ENCODE data around the gene DOK7. TPM values are rescaled to one million over a fixed set of nuclear protein-coding genes. Genes with fewer than 3 reads are reported as not detected.

DOK7 gene
- polyA plus RNA-seq, 1 experiment: not detected

DNA sequence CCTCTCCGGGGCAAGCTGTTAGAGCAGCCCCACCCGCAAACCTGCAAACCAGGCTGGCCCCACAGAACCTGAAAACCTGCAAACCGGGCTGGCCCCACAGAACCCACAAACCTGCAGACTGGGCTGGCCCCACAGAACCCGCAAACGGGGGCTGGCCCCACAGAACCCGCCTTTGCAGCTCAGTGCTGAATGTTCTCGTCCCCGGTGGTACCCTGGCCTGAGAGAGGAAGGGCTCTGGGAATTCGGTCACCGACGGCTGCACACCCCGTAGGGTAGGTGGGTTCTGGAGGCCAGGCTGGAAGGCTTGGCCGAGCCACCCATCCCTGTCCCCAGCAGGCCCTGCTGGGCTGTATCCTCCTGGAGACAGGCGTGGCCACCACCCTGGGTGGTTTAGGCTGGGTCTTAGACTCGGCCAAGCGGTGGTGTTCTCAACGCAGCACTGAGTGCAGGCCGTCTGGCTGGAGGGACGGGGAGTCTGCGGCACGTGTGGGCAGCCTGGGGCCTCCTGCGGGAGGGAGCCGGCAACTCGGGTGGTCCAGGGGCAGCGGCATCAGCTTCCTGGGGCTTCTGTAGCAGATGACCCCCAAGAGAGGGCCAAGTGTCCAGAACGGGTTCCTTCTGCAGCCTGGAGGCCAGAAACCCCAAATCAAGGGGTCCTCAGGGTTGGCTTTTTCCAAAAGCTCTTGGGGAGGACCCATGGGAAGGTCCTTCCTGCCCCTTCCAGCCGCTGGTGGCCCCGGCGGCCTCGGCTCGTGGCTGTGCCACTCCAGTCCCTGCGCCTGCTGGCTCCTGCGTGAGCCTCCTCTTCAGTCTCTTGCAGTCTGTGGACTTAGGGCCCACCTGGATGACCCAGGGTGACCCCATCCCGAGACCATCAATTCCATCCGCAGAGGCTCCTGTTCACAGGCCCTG lies 15.6 kb downstream of the DOK7 start:
- ChIA-PET CTCF (interaction anchor here (3.1 to 3.3 kb wide), 2 partner anchors 7 to 133 kb away, joined by 25 to 94 read pairs; no protein-coding TSS in a partner anchor), POLR2A (no interaction called here)
- H3K27ac ChIP-seq (ENCODE audit: low read depth, low read length): no peak overlapping the region
- peaks cover 20% of the 10 kb centered on the region for H3K27me3 ChIP-seq (ENCODE audit: control insufficient read depth, insufficient read depth, low read length)
- no peak for DNase-seq (ENCODE audit: low read depth, low spot score)
- TF ChIP-seq, protein P1, sequence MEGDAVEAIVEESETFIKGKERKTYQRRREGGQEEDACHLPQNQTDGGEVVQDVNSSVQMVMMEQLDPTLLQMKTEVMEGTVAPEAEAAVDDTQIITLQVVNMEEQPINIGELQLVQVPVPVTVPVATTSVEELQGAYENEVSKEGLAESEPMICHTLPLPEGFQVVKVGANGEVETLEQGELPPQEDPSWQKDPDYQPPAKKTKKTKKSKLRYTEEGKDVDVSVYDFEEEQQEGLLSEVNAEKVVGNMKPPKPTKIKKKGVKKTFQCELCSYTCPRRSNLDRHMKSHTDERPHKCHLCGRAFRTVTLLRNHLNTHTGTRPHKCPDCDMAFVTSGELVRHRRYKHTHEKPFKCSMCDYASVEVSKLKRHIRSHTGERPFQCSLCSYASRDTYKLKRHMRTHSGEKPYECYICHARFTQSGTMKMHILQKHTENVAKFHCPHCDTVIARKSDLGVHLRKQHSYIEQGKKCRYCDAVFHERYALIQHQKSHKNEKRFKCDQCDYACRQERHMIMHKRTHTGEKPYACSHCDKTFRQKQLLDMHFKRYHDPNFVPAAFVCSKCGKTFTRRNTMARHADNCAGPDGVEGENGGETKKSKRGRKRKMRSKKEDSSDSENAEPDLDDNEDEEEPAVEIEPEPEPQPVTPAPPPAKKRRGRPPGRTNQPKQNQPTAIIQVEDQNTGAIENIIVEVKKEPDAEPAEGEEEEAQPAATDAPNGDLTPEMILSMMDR (IDR thresholded peaks at IDR 0.05; ENCODE audit: low read depth, low read length): no peak
- H3K9me3 ChIP-seq (ENCODE audit: control insufficient read depth, insufficient read depth, low read length): no peaks in the 10 kb centered on the region; the same call in 1 of the 2 replicates
- no peak overlapping the region for H3K4me3 ChIP-seq (ENCODE audit: low read depth, low read length)

DNA sequence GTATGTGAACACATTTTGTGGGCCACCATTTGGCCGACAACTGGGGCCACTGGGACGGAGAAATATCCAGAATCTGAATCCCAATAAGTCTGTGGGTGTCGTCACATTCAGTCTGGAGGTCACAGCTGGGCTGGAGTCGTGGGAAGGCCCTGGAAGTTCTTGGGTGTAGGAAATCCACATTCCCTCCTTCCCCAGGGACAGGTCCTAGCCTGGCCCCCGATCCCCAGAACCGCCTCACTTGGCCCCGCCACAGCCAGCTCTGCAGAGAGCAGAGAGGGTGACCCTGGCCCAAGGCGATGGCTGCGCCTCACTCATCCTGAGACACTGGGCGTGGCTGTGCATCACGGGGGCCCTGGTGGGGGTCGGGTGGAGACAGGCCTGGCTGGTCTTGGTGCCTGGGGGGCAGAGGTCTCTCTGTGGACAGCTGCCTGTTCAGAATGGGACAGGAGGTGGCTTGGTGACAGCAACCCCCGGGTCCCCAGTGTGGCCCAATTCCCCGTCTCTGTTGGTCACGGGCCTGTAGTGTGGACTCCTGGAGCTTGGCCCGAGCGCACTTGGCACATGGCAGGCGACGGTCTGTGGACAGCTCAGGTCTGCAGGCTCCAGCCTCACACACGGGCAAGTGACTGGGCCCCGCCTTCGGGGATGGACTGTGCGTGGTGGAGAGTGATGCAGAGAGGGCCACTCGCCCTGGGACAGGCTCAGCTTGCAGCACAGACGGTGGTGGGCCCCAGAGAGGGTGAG lies 16.4 kb downstream of the DOK7 start:
- Histone ChIP-seq H3K9me3 (ENCODE audit: control insufficient read depth, insufficient read depth, low read length) (no peaks in the 10 kb centered on the region; the same call in 1 of the 2 replicates), H3K27me3 (ENCODE audit: control insufficient read depth, insufficient read depth, low read length) (peaks cover 29% of the 10 kb centered on the region), H3K4me3 (ENCODE audit: low read depth, low read length) (no peak overlapping the region), H3K27ac (ENCODE audit: low read depth, low read length) (no peak overlapping the region)
- ChIA-PET CTCF (interaction anchor here (0.6 to 3.4 kb wide), 32 partner anchors 8 to 463 kb away, joined by 3 to 94 read pairs (median 7); no protein-coding TSS in a partner anchor), POLR2A (no interaction called here)
- TF ChIP-seq, protein P1 (IDR thresholded peaks at IDR 0.05; ENCODE audit: low read depth, low read length): no peak
- no peak for DNase-seq (ENCODE audit: low read depth, low spot score)

DNA sequence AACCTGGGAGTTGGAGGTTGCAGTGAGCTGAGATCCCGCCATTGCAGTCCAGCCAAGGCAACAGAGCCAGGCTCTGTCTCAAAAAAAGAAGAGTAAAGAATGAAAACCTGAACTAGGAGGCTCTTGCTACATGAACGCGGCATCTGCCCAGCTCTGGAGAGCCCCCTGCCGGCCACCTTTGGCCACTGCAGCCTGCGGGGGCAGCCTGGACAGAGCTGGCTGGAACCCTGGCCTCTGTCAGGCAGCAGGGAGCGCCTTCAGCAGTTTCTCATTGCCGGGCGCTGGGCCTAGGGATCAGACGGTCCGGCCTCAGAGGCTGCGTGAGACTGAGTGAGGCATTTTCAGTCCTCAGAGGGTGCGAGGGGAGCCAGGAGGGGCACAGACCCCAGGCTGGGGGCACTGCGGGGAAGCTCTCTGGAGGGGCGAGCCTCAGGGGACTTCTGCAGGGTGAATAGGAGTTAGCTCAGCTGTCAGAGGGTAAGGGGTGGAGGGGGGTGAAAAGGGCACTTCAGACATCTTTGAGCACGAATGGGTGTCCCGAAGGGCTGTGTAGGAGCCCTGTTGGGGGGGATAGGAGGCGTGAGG lies 17.5 kb downstream of the DOK7 start:
- POLR2A ChIA-PET: interaction anchor here (0.6 to 0.8 kb wide), 2 partner anchors 29 to 89 kb away, joined by 3 to 6 read pairs; no protein-coding TSS in a partner anchor
- DNase-seq (ENCODE audit: low read depth, low spot score): peak; percentile 55
- H3K4me3 ChIP-seq (ENCODE audit: low read depth, low read length): no peak overlapping the region
- H3K27me3 ChIP-seq (ENCODE audit: control insufficient read depth, insufficient read depth, low read length): peaks cover 35% of the 10 kb centered on the region
- no peaks in the 10 kb centered on the region; the same call in 1 of the 2 replicates for H3K9me3 ChIP-seq (ENCODE audit: control insufficient read depth, insufficient read depth, low read length)
- H3K27ac ChIP-seq (ENCODE audit: low read depth, low read length): no peak overlapping the region
- CTCF ChIA-PET: interaction anchor here (0.6 to 3.4 kb wide), 55 partner anchors 9 to 805 kb away, joined by 3 to 94 read pairs (median 4); no protein-coding TSS in a partner anchor
- TF ChIP-seq, protein P1 (IDR thresholded peaks at IDR 0.05; ENCODE audit: low read depth, low read length): peak; percentile 98

DNA sequence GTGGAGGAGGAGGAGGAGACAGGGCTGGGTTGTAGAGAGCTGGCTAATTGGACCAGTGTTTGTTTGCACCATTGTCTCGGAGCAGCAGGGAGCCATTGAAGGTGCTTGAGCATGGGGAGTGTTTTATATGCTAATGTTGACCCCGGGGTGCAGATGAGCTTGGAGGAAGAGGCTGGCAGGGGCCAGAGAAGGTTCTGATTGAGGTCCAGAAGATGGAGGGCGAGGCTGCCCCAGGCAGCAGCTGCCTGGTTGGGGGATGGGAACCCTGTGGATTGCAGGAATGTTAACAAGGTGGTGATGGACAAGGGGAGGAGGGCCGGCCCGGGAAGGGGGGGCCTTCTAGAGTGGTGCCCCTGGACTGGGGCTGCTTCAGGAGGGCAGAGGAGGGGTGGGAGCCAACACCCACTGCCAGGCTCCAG lies 18.0 kb downstream of the DOK7 start:
- POLR2A ChIA-PET: no interaction called here
- no peak overlapping the region for H3K27ac ChIP-seq (ENCODE audit: low read depth, low read length)
- CTCF ChIA-PET: interaction anchor here (0.6 to 3.4 kb wide), 50 partner anchors 10 to 804 kb away, joined by 3 to 94 read pairs (median 4); no protein-coding TSS in a partner anchor

More for the DNA sequence above, 18.0 kb downstream of the DOK7 start:
- no peak for DNase-seq (ENCODE audit: low read depth, low spot score)
- H3K4me3 ChIP-seq (ENCODE audit: low read depth, low read length): no peak overlapping the region
- H3K27me3 ChIP-seq (ENCODE audit: control insufficient read depth, insufficient read depth, low read length): peaks cover 36% of the 10 kb centered on the region
- TF ChIP-seq, protein P1 (IDR thresholded peaks at IDR 0.05; ENCODE audit: low read depth, low read length): no peak
- H3K9me3 ChIP-seq (ENCODE audit: control insufficient read depth, insufficient read depth, low read length): no peaks in the 10 kb centered on the region; the same call in 1 of the 2 replicates
